H9 (cell line): Measurements from ENCODE around the gene LSM2. TPM values are rescaled to one million over a fixed set of nuclear protein-coding genes. Genes with fewer than 3 reads are reported as not detected.

Experiments used
- DNase-seq: peaks from one replicate; pipeline ENCODE4 v3.0.0-alpha.2; 2017
- H2AFZ ChIP-seq: one replicate; pipeline ENCODE4 v1.6.1; 2013; ENCODE audit warnings: mild to moderate bottlenecking, low read length, control low read depth, moderate library complexity
- H2AK5ac ChIP-seq: 2 replicates; pipeline ENCODE4 v1.6.1; 2013; ENCODE audit warnings: low read length, control low read depth, mixed read lengths; ENCODE audit not compliant: insufficient read length
- H2BK120ac ChIP-seq: one replicate; pipeline ENCODE4 v1.6.1; 2013; ENCODE audit warnings: low read depth, mild to moderate bottlenecking, low read length, control low read depth, inconsistent platforms; ENCODE audit not compliant: poor library complexity, severe bottlenecking
- H2BK12ac ChIP-seq: 2 replicates; pipeline ENCODE4 v1.6.1; 2013; ENCODE audit warnings: low read length, control low read depth, mixed read lengths, low read depth; ENCODE audit not compliant: insufficient read length
- H2BK15ac ChIP-seq: 2 replicates; pipeline ENCODE4 v1.6.1; 2013; ENCODE audit warnings: low read depth, low read length, control low read depth
- H2BK20ac ChIP-seq: one replicate; pipeline ENCODE4 v1.6.1; 2013; ENCODE audit warnings: low read depth, mild to moderate bottlenecking, low read length, control low read depth, inconsistent platforms; ENCODE audit not compliant: poor library complexity, severe bottlenecking
- H2BK5ac ChIP-seq: 2 replicates; pipeline ENCODE4 v1.6.1; 2013; ENCODE audit warnings: low read length, control low read depth, mixed read lengths; ENCODE audit not compliant: insufficient read length
- H3K14ac ChIP-seq: 2 replicates; pipeline ENCODE4 v1.6.1; 2013; ENCODE audit warnings: low read length, control low read depth; ENCODE audit not compliant: insufficient read depth
- H3K18ac ChIP-seq: 2 replicates; pipeline ENCODE4 v1.6.1; 2013; ENCODE audit warnings: low read depth, mild to moderate bottlenecking, mixed read lengths, low read length, control low read depth; ENCODE audit not compliant: insufficient read length
- H3K23ac ChIP-seq: 2 replicates; pipeline ENCODE4 v1.6.1; 2013; ENCODE audit warnings: low read length, control low read depth, mixed read lengths, low read depth; ENCODE audit not compliant: insufficient read length
- H3K23me2 ChIP-seq: 2 replicates; pipeline ENCODE4 v1.6.1; 2013; ENCODE audit warnings: low read depth, mild to moderate bottlenecking, mixed read lengths, low read length, control low read depth; ENCODE audit not compliant: insufficient read length, poor library complexity, severe bottlenecking
- H3K27ac ChIP-seq: 2 replicates; pipeline ENCODE4 v1.5.1; 2013; ENCODE audit warnings: low read length, control low read depth, mixed read lengths, low read depth; ENCODE audit not compliant: insufficient read length
- H3K27me3 ChIP-seq: 2 replicates; pipeline ENCODE4 v1.6.1; 2013; ENCODE audit warnings: low read length, control low read depth, inconsistent platforms; ENCODE audit not compliant: insufficient read depth
- H3K4ac ChIP-seq: 2 replicates; pipeline ENCODE4 v1.6.1; 2013; ENCODE audit warnings: low read depth, mild to moderate bottlenecking, control low read depth, inconsistent platforms, low read length, moderate library complexity
- H3K4me1 ChIP-seq: 2 replicates; pipeline ENCODE4 v1.6.1; 2013; ENCODE audit warnings: low read length, control low read depth, inconsistent platforms; ENCODE audit not compliant: insufficient read depth
- H3K4me2 ChIP-seq: 2 replicates; pipeline ENCODE4 v1.6.1; 2013; ENCODE audit warnings: low read length, control low read depth, mixed read lengths; ENCODE audit not compliant: insufficient read length, insufficient read depth
- H3K56ac ChIP-seq: 2 replicates; pipeline ENCODE4 v1.6.1; 2013; ENCODE audit warnings: low read depth, mild to moderate bottlenecking, mixed read lengths, low read length, control low read depth; ENCODE audit not compliant: insufficient read length
- H3K79me1 ChIP-seq: 2 replicates; pipeline ENCODE4 v1.6.1; 2013; ENCODE audit warnings: low read depth, mild to moderate bottlenecking, moderate library complexity, low read length, control low read depth, inconsistent platforms; ENCODE audit not compliant: insufficient read depth, poor library complexity, severe bottlenecking
- H3K79me2 ChIP-seq: 2 replicates; pipeline ENCODE4 v1.6.1; 2013; ENCODE audit warnings: low read length, control low read depth, inconsistent platforms; ENCODE audit not compliant: insufficient read depth
- H3K9ac ChIP-seq: 2 replicates; pipeline ENCODE4 v1.6.1; 2013; ENCODE audit warnings: low read length, control low read depth, mixed read lengths; ENCODE audit not compliant: insufficient read length; ENCODE audit errors: extremely low read depth
- H3K9me3 ChIP-seq: one replicate; pipeline ENCODE4 v1.6.1; 2013; ENCODE audit warnings: low read depth, low read length, inconsistent platforms; ENCODE audit not compliant: control insufficient read depth
- H3T11ph ChIP-seq: one replicate; pipeline ENCODE4 v1.6.1; 2013; ENCODE audit warnings: mild to moderate bottlenecking, low read length, control low read depth, inconsistent platforms
- H4K20me1 ChIP-seq: one replicate; pipeline ENCODE4 v1.6.1; 2013; ENCODE audit not compliant: control insufficient read depth, insufficient read length, insufficient read depth
- H4K5ac ChIP-seq: 2 replicates; pipeline ENCODE4 v1.6.1; 2013; ENCODE audit warnings: low read depth, mild to moderate bottlenecking, mixed read lengths, low read length, control low read depth; ENCODE audit not compliant: insufficient read length
- H4K8ac ChIP-seq: replicated peaks from 2 replicates; pipeline ENCODE4 v1.6.1; 2013; ENCODE audit warnings: low read length, control low read depth, mixed read lengths, low read depth; ENCODE audit not compliant: insufficient read length
- H4K91ac ChIP-seq: 2 replicates; pipeline ENCODE4 v1.6.1; 2013; ENCODE audit warnings: low read depth, mild to moderate bottlenecking, moderate library complexity, mixed read lengths, low read length, control low read depth; ENCODE audit not compliant: insufficient read length
- H3K27ac Mint-ChIP-seq, 3 experiments: 2 replicates in 2 of 3; 3 replicates in 1 of 3; pipeline ENCODE4 v1.8.0; 2020 to 2021; ENCODE audit warnings: mixed read lengths in 3 of 3, mild to moderate bottlenecking in 1 of 3, moderate library complexity in 1 of 3
- H3K27me3 Mint-ChIP-seq: 2 replicates; pipeline ENCODE4 v1.8.0; 2021; ENCODE audit warnings: low read depth, mild to moderate bottlenecking, moderate library complexity, mixed read lengths
- H3K36me3 Mint-ChIP-seq, 3 experiments: 2 replicates in 2 of 3; 3 replicates in 1 of 3; pipeline ENCODE4 v1.8.0; 2020 to 2021; ENCODE audit warnings: low read depth in 3 of 3, mixed read lengths in 3 of 3; ENCODE audit not compliant: insufficient read depth in 1 of 3
- H3K4me1 Mint-ChIP-seq, 2 experiments: 2 replicates each; pipeline ENCODE4 v1.8.0; 2020; ENCODE audit warnings: mixed read lengths in 2 of 2
- H3K4me3 Mint-ChIP-seq, 2 experiments: 2 replicates in 1 of 2; 3 replicates in 1 of 2; pipeline ENCODE4 v1.8.0; 2020 to 2021; ENCODE audit warnings: mild to moderate bottlenecking in 2 of 2, mixed read lengths in 2 of 2, moderate library complexity in 1 of 2
- H3K9me3 Mint-ChIP-seq, 2 experiments: 2 replicates in 1 of 2; 3 replicates in 1 of 2; pipeline ENCODE4 v1.8.0; 2020; ENCODE audit warnings: mild to moderate bottlenecking in 2 of 2, mixed read lengths in 2 of 2, moderate library complexity in 1 of 2
- WGBS: extraction: QIAGEN DNeasy Blood & Tissue Kit; methylation state at CpG from one replicate; pipeline ENCODE4 v1.1.7; 2013; ENCODE audit warnings: missing lambda C conversion rate, low lambda C conversion rate, mixed read lengths; ENCODE audit not compliant: insufficient read length; ENCODE audit errors: extremely low coverage; 5-methylcytosine and 5-hydroxymethylcytosine counted together
- total RNA-seq: library from RNA; stranded (reverse); gene quantifications from 2 replicates; pipeline ENCODE4 v1.2.1, GENCODE V29; 2021
- TF ChIP-seq, protein P1 (sequence below): fragments of 200-600 bp; sonication (generic); conservative IDR thresholded peaks from 3 replicates; pipeline ENCODE4 v1.8.0; 2021; ENCODE audit warnings: antibody characterized with exemption, mild to moderate bottlenecking

Gene LSM2
- total RNA-seq, 1 experiment from 2014 or later, result 123 TPM

DNA sequence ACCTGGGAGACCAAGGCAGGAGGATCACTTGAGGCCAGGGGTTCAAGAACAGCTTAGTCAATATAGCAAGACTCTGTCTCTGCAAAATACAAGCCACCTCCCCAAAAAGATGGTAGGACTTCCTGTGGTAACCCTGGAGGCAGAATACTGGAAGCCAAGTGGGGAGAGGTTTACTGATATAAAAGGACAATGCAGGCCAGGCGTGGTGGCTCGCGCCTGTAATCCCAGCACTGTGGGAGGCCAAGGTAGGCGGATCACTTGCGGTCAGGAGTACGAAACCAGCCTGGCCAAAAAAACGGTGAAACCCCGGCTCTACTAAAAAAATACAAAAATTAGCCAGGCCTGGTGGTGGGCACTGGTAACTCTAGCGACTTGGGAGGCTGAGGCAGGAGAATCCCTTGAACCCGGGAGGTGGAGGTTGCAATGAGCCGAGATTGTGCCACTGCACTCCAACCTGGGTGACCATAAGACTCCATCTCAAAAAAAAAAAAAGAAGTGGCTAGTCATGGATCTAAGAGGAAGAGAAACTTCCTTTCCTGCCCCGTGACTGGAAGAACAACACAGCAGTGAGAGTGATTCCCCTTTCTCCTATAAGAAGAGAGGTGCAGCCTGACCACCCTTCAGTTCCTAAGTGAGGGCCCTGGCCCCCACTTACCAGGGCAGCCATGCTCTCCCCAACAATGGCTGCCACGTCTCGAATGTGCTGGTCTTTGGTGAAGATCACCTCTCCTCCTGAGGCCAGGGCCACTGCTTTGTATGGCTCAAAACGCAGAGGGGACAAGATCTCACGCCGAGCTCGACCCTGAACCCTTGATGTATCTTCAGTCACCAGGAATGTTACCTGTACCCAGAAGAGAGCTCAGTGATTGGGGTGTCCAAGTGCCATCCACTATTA, 38.2 kb downstream of the LSM2 start:
- Histone ChIP-seq H3K9ac (no peak overlapping the region), H3K56ac (no peak overlapping the region), H4K5ac (no peak overlapping the region), H2AK5ac (no peak overlapping the region), H3K27me3 (no peaks in the 10 kb centered on the region), H3K14ac (no peak overlapping the region), H4K8ac (no peak overlapping the region), H2BK12ac (no peak overlapping the region), H2BK5ac (no peak overlapping the region), H4K20me1 (no peaks in the 10 kb centered on the region), H2BK20ac (no peak overlapping the region), H3T11ph (no peak overlapping the region), H3K79me2 (no peaks in the 10 kb centered on the region), H3K18ac (no peak overlapping the region), H3K9me3 (no peaks in the 10 kb centered on the region), H2BK15ac (no peak overlapping the region), H2AFZ (no peak overlapping the region), H4K91ac (no peak overlapping the region), H2BK120ac (no peak overlapping the region), H3K4ac (no peak overlapping the region), H3K4me2 (no peak overlapping the region), H3K23ac (no peak overlapping the region), H3K27ac (no peak overlapping the region), H3K79me1 (no peaks in the 10 kb centered on the region), H3K23me2 (no peaks in the 10 kb centered on the region), H3K4me1 (no peaks in the 10 kb centered on the region)
- Mint-ChIP-seq H3K27ac (no peak overlapping the region), H3K36me3 (peaks cover 0 to 6% (median 2%) of the 10 kb centered on the region in 3 experiments; a peak in 4 of 7 replicates), H3K9me3 (no peaks in the 10 kb centered on the region; a peak in 1 of 5 replicates), H3K4me3 (no peak overlapping the region), H3K4me1 (peaks cover 16 to 19% of the 10 kb centered on the region in 2 experiments), H3K27me3 (no peaks in the 10 kb centered on the region; the same call in 1 of the 2 replicates)
- TF ChIP-seq, protein P1, sequence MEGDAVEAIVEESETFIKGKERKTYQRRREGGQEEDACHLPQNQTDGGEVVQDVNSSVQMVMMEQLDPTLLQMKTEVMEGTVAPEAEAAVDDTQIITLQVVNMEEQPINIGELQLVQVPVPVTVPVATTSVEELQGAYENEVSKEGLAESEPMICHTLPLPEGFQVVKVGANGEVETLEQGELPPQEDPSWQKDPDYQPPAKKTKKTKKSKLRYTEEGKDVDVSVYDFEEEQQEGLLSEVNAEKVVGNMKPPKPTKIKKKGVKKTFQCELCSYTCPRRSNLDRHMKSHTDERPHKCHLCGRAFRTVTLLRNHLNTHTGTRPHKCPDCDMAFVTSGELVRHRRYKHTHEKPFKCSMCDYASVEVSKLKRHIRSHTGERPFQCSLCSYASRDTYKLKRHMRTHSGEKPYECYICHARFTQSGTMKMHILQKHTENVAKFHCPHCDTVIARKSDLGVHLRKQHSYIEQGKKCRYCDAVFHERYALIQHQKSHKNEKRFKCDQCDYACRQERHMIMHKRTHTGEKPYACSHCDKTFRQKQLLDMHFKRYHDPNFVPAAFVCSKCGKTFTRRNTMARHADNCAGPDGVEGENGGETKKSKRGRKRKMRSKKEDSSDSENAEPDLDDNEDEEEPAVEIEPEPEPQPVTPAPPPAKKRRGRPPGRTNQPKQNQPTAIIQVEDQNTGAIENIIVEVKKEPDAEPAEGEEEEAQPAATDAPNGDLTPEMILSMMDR, result no peak
- no CpG with 5 or more reads among the region's 18 CpGs for WGBS
- DNase-seq, result no peak
